NCI-H446 (cell line): ENCODE measurements around the gene MLLT6.

Source experiments
- DNase-seq, 2 experiments: peaks; one replicate each; lab custom pipeline; 2025; lab: John Stamatoyannopoulos, UW

Gene MLLT6

GRCh38 chr17:38674749-38675615 is 30.1 kb upstream of the MLLT6 start, which contains the start of gene EPOP:
Gene EPOP (minus strand): TSS chr17:38674957. CDS start chr17:38674495, 462 bp downstream.
- DNase-seq: peak; percentile 79 to 90

DNA sequence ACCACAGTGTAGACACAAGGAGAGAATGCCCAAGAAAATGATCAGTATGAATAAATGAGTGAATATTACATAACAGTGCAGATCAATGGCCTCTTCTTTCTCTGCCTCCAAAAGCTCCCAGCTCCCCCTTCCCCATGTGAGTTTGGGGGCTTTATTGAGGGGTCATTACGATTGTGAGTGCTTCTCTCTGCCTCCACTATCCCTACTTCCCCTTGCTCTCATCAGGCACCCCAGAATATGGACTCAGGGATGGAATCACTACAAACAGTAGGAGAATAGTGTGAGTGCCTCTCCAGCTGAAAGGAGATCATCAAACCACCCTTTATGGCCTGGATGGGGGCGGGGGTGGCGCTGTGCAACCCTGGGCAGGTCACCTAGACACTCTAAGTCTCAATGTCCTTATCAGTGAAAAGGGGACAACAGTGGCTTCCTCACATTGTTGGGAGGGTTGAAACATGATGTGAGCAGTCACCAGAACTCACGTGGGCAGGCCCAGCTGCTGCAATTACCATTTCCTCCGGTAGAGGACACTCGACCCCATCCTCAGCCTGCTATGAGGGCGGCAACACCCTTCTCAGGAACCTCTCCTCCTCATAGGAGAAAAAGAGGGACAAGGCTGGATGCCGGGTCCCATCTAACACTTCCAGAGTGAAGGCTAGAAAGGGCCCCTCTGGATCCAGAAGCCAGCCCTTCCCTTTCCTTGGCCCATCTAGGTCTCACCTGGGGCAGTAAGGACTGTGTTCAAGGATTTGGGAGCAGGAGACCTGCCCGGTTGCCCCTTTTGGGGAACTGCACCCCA is 28.2 kb upstream of the MLLT6 start:
- DNase-seq: peak; percentile 70 to 85

GRCh38 chr17:38677819-38678218 is 27.3 kb upstream of the MLLT6 start:
- no peak for DNase-seq

DNA sequence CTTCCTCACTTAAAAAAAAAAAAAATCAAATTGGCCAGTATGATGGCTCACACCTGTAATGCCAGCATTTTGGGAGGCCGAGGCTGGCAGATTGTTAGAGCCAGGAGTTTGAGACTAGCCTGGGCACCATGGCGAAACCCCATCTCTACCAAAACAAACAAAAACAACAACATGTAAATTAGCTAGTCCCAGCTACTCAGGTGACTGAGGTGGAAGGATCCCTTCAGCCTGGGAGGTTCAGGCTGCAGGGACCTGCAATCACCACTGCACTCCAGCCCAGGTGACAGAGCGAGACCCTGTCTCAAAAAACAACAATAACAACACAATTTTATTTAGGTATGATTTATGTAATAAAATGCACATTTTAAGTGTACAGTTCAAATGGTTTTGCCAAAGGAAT is 24.0 kb upstream of the MLLT6 start:
- DNase-seq: no peak

GRCh38 chr17:38685491-38685890 is 19.6 kb upstream of the MLLT6 start:
- DNase-seq: no peak

DNA sequence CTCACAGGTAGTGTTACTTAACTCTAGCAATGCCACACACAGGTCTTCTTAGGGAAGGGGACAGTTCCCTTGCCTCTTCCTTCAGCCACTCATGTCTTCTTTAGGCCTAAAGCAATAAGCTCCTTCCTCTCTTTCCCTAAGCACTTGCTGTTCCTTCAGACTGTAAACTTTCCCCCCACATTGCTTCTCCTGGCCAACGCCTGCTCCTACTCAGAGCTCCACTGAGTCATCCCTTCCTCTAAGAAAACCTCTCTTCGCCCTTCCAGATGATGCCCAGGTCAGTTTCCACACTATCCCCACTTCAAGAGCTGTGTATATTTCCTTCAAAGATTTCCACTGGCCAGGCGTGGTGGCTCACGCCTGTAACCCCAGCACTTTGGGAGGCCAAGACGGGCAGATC is 17.8 kb upstream of the MLLT6 start:
- DNase-seq: no peak

- DNase-seq: no peak
These were observed 14.7 kb upstream of the MLLT6 start for GRCh38 chr17:38690386-38690785.

- DNase-seq: no peak
These were observed 13.9 kb upstream of the MLLT6 start for GRCh38 chr17:38691154-38691553.

DNA sequence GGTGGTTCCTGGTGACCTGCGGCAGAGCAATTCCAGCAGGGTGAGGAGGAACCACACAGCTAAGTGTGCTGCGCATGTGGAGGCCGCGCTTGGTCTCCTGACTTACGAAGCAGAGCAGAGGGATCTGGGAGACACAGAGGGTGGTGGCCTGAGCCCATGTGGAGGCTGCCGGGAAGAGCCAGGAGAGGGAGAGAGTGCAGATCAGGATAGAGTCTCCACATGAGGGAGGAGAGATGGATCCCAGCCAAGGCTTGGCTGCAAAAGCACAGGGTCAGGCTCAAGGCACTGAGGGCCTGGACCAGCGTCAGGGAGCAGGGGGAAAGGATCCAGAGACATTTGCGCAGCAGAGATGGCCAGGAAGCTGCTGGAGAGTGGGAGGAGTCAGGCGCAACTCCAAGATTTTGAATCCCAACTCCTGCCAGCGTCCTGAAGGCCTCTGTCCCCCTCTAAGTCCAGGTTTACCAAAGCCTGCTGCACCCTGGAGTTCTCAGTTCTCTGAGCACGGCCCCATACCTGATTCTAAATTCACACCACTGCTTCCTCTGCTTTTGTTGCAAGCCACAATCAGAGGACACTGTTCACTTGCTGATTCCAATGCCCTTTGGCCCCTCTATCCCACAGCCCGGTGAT is 11.3 kb upstream of the MLLT6 start:
- peak; percentile 30 to 79 for DNase-seq

- DNase-seq: no peak
These were observed 7.8 kb upstream of the MLLT6 start for GRCh38 chr17:38697061-38697820.

DNA sequence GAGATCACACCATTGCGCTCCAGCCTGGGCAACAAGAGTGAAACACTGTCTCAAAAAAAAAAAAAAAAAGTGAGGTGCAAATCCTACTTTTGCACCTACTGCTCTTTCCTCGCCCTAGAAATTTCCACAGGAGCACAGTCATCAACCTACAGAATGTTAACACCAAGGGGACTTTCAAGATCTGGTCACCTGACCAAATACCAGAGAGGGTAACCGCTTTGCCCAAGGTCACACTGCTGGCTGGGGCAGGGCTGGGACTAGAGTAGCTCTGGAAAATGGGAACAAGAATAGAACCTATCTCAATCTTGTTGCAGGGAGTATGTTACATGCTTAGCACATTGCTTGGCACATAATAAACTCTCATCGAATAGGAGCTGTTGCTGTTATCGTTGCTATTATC is 6.3 kb upstream of the MLLT6 start:
- no peak for DNase-seq

DNA sequence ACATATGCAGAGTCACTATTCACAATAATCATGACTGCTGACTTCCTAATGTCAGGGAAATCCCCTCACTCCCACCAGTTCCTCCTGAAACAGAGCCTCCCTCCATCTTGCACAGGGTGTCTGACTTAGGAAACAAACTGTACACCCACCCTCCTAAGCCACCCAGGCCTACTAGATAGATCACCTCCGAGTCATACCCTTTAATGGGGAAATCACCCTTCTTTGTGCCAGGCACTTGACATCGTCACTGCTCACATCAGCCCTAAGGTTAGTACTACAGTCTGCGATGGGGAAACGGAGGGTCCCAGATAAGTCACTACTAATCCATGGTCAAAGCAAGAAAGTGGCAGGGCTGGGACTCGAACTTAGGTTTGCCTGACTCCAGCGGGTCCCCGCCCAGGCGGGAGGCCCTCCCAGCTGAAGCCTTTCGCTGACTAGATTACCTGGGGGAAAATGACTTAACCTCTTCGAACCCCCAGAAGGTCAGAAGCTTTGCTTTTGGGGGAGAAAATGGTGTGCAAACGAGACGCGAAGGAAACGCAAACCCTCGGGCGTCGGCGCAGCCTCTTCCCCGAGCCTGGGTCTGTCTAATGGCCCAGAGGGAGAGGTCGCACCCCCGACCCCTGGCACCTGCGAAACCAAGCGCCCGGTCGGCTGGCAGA is 3.4 kb upstream of the MLLT6 start:
- DNase-seq: peak in 1 of 2 experiments; percentile 46

DNA sequence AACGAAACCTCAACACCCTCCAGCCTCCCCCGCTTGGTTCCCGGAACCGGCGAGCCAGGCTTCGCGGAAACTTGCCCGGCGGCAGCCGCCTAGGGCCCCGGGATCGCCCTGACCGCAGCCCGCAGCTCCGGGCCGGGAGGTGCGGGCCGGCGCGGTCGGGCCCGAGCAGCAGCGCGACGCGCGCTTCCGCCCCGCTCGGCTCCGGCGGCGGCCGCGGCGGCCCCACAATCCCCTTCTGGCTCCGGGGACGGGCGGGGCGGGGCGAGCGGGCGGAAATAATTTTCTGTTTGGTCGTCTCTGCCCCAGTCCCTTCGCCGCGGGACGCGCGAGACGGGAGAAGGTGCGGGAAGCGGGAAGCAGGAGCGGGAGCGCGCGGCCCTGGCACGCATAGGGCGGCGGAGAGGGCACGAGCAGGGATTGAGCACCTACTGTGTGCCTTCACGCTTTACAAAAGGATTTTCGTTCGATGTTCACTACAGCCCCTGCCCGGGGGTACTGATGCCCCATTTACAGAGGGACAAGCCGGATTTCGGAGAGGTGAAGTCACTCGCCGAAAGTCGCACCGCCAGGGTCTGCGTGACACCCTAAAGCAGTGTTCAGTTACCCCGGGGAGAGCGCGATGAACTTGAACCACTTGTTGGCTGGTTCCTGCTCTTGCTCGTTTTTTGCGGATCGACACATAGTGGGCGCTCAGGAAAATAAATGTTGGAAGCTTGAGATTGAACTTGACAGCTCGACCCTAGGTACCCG is 2.7 kb upstream of the MLLT6 start:
- peak; percentile 38 to 84 for DNase-seq

DNA sequence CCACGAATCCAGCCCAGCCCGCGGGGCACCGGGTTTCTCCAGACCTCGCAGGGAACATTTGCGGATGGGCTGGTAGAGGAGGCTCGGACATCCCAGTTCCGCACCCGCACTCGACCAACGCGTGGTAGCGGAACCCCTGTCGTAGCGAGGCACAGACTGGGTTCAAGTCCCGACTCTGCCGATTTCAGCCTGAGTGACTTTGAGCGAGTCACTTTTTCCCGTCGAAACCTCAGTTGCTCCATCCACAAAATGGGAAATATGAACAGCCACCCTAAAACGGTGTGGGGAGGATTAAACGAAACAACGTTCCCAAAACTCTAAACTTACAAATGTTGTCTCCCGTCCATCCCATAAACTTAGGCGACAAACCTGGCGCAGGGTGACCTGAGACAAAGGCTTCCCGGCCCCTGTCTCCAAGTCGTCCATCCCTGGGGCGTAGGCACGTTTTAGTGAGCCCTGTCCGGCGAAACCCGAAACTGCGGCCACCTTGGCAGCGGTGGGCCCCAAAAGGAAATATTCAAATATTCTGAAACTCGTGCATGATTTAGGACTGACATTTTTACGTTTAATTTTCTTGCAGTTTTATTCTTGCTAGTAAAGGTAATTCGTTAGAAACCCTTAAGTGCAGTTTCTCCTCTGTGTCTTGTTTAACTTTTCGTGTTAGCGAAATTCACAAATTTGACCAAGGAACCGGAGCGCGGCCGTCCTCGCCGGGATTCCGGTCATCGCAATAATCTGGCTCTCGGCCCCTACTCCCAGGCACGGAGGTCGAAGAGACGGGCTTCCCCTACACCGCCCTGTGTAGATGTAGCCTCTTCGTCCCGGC is 1.9 kb upstream of the MLLT6 start:
- DNase-seq: no peak

DNA sequence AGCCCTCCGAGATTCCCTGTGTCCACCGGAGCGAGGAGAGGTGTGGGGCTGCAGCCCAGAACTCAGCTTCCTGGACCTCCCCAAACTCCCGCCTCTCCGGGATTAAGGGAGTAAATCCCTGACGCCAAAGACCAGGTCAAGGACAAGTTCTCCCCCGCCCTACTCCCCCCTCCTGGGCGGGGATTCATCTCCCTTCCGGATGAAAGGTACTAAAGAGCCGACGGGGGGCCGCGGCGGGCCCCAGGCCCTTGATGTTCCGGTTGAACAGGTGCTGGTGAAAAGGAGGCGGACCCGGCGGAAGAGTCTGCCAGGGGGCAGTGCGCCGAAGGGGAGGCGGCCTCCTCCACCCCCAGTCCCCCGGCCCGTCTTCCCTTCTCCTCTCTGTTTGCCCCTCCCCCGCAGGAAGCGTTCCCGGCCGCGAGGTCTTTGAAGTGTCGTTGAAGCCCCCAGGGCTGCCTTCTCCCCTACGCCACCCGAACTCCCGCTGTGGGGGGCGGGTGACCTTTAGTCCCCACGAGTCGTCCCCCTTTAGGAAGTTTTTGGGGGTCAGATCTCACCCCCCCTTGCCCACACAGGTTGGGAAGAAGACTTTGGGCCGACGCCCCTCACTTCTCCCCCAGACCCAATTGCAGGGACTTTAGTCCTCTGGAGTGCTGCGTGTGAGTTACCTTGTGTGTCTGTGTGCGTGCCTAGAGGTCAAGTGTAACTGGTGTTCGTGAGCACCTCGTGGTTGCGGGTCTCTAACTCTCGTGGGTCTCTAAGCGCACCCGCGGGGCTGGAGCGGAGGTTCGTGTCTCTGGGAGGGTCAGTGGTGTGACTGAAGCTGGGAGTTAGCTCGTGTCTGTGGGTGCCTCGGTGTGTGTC is 1.1 kb upstream of the MLLT6 start:
- DNase-seq: no peak

- DNase-seq: no peak
These were observed 390 bp downstream of the MLLT6 start for GRCh38 chr17:38705523-38705802.

DNA sequence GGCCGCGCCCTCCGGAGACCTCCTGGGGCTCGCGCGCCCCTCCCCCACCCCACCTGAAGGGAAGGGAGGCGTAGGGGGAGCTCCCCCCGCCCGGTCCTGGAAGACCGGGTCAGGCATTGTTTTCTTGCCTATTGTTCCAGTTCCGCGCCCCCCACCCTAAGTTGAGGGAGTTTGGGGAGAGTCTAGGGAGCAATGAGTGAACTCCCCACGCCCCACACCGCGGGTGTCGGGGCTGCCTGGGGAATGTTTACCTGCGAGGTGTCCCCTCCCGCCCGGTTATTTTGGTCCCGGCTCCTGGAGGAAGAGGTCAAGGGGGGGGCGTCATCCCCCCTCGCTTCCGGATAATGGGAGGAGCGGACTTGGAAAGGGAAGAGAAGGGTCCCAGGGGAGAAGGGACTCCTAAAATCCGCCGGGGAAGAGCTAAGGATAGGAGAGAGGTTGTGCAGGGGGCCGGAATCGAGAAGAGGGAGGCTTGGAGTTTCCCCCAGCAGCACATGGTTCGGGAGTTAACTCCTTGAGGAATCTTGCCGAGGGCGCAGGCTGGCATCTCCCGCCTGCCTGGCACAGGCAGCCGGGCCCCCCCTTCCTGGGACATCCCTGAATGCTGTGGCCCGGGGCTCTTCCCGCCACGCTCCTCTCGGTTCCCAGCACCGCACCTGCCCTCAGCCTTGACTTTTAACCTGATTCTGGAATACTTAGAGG is 881 bp downstream of the MLLT6 start:
- DNase-seq: peak in 1 of 2 experiments; percentile 51

- no peak for DNase-seq
These were observed 1.6 kb downstream of the MLLT6 start for GRCh38 chr17:38706505-38707216.
